OCI-LY1 (cell line): ENCODE measurements around the gene ETV5.

Experiments
- H2AFZ ChIP-seq: fragments of 200-600 bp; sonication (generic), shearing (Covaris generic); 2 replicates; pipeline ENCODE4 v1.6.0; 2014; ENCODE audit warnings: antibody characterized with exemption, mild to moderate bottlenecking, low read length
- H3F3A ChIP-seq: fragments of 200-600 bp; sonication (generic), shearing (Covaris generic); 2 replicates; pipeline ENCODE4 v1.6.0; 2014; ENCODE audit warnings: mild to moderate bottlenecking, antibody characterized with exemption, low read length, moderate library complexity; ENCODE audit not compliant: insufficient read depth
- H3K27ac ChIP-seq: fragments of 200-600 bp; sonication (generic); 2 replicates; pipeline ENCODE4 v1.5.1; 2014; ENCODE audit warnings: low read length, mixed run types, mild to moderate bottlenecking, low read depth; ENCODE audit not compliant: poor library complexity, severe bottlenecking
- H3K27me3 ChIP-seq: fragments of 200-600 bp; sonication (generic); 2 replicates; pipeline ENCODE4 v1.6.0; 2014; ENCODE audit warnings: antibody characterized with exemption, mild to moderate bottlenecking, low read length, moderate library complexity; ENCODE audit not compliant: insufficient read depth
- H3K36me3 ChIP-seq: fragments of 200-600 bp; sonication (generic); 2 replicates; pipeline ENCODE4 v1.6.1; 2014; ENCODE audit warnings: mild to moderate bottlenecking, antibody characterized with exemption, low read length, moderate library complexity, mixed read lengths; ENCODE audit not compliant: insufficient read depth
- H3K4me1 ChIP-seq: fragments of 200-600 bp; sonication (generic); 2 replicates; pipeline ENCODE4 v1.5.1; 2014; ENCODE audit warnings: mild to moderate bottlenecking, low read length, moderate library complexity; ENCODE audit not compliant: insufficient read depth, severe bottlenecking
- H3K4me2 ChIP-seq: fragments of 200-600 bp; sonication (generic), shearing (Covaris generic); 2 replicates; pipeline ENCODE4 v1.6.1; 2014; ENCODE audit warnings: low read length
- H3K4me3 ChIP-seq: fragments of 200-600 bp; sonication (generic); 2 replicates; pipeline ENCODE4 v1.5.1; 2014; ENCODE audit warnings: low read length, low read depth, mild to moderate bottlenecking, mixed read lengths; ENCODE audit not compliant: poor library complexity, severe bottlenecking
- H3K79me2 ChIP-seq: fragments of 200-600 bp; shearing (Covaris generic); 2 replicates; pipeline ENCODE4 v1.6.1; 2016; ENCODE audit warnings: mixed run types, low read length, mixed read lengths; ENCODE audit not compliant: insufficient read depth
- H3K9ac ChIP-seq: fragments of 200-600 bp; sonication (generic), shearing (Covaris generic); 2 replicates; pipeline ENCODE4 v1.6.1; 2014; ENCODE audit warnings: mild to moderate bottlenecking, low read length, mixed read lengths
- H3K9me2 ChIP-seq: fragments of 200-600 bp; sonication (generic), shearing (Covaris generic); 2 replicates; pipeline ENCODE4 v1.6.1; 2014; ENCODE audit warnings: low read depth, mild to moderate bottlenecking, low read length, mixed read lengths
- H3K9me3 ChIP-seq: fragments of 200-600 bp; shearing (Covaris generic); 2 replicates; pipeline ENCODE4 v1.6.1; 2014; ENCODE audit warnings: low read length, mixed read lengths
- H4K20me1 ChIP-seq: fragments of 200-600 bp; sonication (generic), shearing (Covaris generic); 2 replicates; pipeline ENCODE4 v1.6.0; 2016; ENCODE audit warnings: mild to moderate bottlenecking, low read length; ENCODE audit not compliant: insufficient read depth
- EZH2 ChIP-seq: fragments of 200-600 bp; sonication (generic), shearing (Covaris generic); IDR thresholded peaks from 2 replicates; pipeline ENCODE4 v1.8.0; 2017; ENCODE audit warnings: borderline replicate concordance, mixed run types, mild to moderate bottlenecking, antibody characterized with exemption, low read length, moderate library complexity, mixed read lengths
- TF ChIP-seq, protein P1 (sequence below): fragments of 200-600 bp; sonication (generic), shearing (Covaris generic); IDR thresholded peaks from 2 replicates; pipeline ENCODE4 v1.5.1; 2017; ENCODE audit warnings: mild to moderate bottlenecking, antibody characterized with exemption, low read length, moderate library complexity, mixed read lengths

ETV5 gene

DNA sequence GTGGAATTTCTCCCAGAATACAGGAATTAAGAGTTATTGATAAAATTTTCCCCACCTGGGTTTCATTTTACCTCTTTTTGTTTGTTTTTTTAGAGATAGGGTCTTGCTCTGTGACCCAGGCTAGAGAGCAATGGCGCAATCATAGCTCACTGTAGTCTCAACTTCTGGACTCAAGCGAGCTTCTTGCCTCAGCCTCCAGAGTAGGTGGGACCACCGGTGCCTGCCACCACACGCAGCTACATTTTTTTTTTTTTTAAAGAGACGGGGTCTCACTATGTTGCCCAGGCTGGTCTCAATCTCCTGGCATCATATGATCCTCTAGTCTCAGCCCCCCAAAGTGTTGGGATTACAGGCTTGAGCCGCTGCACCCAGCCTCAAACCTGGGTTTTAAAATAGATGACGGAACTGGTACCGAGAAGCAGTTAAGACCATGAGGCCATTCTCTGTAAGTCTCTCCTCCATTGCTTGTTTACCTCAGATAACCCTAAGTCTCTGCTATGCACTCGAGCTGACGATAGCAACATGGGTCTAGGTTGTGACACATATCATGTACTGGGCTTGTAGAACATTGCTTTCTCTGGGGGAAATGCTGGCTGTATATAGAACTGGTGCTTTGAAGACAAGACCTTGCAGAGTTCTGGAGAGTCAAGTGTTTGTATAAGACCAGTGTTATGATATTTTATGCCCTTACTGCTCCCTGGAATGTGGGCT is 16.4 kb downstream of the ETV5 start:
- H3F3A ChIP-seq = no peaks in the 10 kb centered on the region
- H3K4me3 ChIP-seq = no peak overlapping the region
- H3K9ac ChIP-seq = no peak overlapping the region
- no peak overlapping the region for H2AFZ ChIP-seq
- no peak overlapping the region for H3K27ac ChIP-seq
- H4K20me1 ChIP-seq = no peaks in the 10 kb centered on the region
- no peak for TF ChIP-seq EZH2
- TF ChIP-seq, protein P1, sequence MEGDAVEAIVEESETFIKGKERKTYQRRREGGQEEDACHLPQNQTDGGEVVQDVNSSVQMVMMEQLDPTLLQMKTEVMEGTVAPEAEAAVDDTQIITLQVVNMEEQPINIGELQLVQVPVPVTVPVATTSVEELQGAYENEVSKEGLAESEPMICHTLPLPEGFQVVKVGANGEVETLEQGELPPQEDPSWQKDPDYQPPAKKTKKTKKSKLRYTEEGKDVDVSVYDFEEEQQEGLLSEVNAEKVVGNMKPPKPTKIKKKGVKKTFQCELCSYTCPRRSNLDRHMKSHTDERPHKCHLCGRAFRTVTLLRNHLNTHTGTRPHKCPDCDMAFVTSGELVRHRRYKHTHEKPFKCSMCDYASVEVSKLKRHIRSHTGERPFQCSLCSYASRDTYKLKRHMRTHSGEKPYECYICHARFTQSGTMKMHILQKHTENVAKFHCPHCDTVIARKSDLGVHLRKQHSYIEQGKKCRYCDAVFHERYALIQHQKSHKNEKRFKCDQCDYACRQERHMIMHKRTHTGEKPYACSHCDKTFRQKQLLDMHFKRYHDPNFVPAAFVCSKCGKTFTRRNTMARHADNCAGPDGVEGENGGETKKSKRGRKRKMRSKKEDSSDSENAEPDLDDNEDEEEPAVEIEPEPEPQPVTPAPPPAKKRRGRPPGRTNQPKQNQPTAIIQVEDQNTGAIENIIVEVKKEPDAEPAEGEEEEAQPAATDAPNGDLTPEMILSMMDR = no peak
- no peaks in the 10 kb centered on the region for H3K9me3 ChIP-seq
- H3K9me2 ChIP-seq = no peaks in the 10 kb centered on the region
- no peaks in the 10 kb centered on the region for H3K27me3 ChIP-seq
- H3K4me2 ChIP-seq = no peak overlapping the region
- H3K4me1 ChIP-seq = no peaks in the 10 kb centered on the region
- H3K36me3 ChIP-seq = no peaks in the 10 kb centered on the region
- H3K79me2 ChIP-seq = no peaks in the 10 kb centered on the region

DNA sequence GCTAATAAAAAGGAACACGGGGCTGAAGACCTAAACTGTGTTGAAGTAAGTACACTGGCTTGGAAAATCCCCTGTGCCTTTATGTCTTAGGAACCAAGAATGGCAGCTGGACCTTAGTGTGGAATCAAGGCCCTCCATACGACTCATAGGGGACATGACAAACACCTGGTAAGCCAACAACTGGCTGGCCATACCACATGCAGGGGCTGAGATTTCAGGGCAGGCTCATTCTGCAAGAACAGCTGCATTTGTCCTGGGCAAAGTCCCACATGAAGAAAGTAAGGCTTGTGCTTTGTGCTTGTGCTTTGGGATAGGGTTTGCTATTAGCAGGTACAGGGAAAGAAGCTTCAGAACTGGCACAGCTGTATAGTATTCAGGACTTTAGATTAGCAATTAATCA is 18.0 kb downstream of the ETV5 start:
- no peak overlapping the region for H3K4me2 ChIP-seq
- H3F3A ChIP-seq = no peaks in the 10 kb centered on the region
- no peaks in the 10 kb centered on the region for H3K9me3 ChIP-seq
- H3K9ac ChIP-seq = no peak overlapping the region
- H3K27me3 ChIP-seq = no peaks in the 10 kb centered on the region; the same call in 1 of the 2 replicates
- TF ChIP-seq, protein P1 = no peak
- TF ChIP-seq EZH2 = no peak
- no peaks in the 10 kb centered on the region for H3K36me3 ChIP-seq
- no peaks in the 10 kb centered on the region for H4K20me1 ChIP-seq
- H3K9me2 ChIP-seq = no peaks in the 10 kb centered on the region
- no peaks in the 10 kb centered on the region for H3K79me2 ChIP-seq
- no peak overlapping the region for H2AFZ ChIP-seq
- no peak overlapping the region for H3K4me3 ChIP-seq
- no peaks in the 10 kb centered on the region for H3K4me1 ChIP-seq
- H3K27ac ChIP-seq = no peak overlapping the region

DNA sequence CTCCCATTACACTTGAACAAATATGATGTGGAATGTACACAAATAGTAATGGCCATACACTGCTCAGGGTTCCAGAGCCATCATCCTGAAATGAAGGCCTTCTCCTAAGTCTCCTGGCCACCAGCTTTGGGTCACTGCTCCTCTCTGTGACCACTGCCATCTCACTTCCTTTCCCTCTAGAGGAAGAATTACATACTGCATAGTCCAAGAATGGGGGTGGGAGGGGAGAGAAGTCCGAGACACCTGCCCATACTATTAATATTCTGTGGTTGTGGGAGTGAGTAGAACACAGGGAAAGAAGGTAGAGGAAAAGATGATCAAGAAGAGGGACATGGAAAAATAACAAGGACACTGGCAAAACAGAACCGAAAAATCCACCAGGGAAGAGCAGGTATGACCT is 20.6 kb downstream of the ETV5 start:
- H3K27me3 ChIP-seq = no peaks in the 10 kb centered on the region; the same call in 1 of the 2 replicates
- no peak overlapping the region for H3K4me2 ChIP-seq
- H3K4me3 ChIP-seq = no peak overlapping the region
- no peak for TF ChIP-seq EZH2
- TF ChIP-seq, protein P1 = no peak
- H3K4me1 ChIP-seq = no peaks in the 10 kb centered on the region
- no peak overlapping the region for H3K27ac ChIP-seq
- no peak overlapping the region for H3K9ac ChIP-seq
- no peaks in the 10 kb centered on the region for H3K79me2 ChIP-seq
- H3K9me2 ChIP-seq = no peaks in the 10 kb centered on the region
- no peaks in the 10 kb centered on the region for H4K20me1 ChIP-seq
- no peaks in the 10 kb centered on the region for H3F3A ChIP-seq
- H2AFZ ChIP-seq = no peak overlapping the region
- no peaks in the 10 kb centered on the region for H3K36me3 ChIP-seq
- no peaks in the 10 kb centered on the region for H3K9me3 ChIP-seq
